ENCODE measurements around the gene ADAP2.

DNA sequence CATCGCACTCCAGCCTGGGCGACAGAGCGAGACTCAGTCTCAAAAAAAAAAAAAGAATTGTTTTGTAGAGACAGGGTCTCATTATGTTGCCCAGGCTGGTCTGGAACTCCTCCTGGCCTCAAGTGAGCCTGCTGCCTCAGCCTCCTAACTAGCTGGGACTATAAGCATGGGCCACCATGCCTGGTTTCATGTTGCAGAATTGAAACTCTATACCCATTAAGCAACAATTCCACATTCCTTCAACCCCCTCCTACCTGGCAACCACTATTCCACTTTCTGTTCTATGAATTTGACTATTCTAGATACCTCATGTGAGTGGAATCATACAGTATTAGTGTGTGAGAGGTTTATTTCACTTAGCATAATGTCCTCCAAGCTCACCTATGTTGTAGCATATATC is 73.6 kb downstream of the ADAP2 start:
- TF ChIP-seq, protein P1, sequence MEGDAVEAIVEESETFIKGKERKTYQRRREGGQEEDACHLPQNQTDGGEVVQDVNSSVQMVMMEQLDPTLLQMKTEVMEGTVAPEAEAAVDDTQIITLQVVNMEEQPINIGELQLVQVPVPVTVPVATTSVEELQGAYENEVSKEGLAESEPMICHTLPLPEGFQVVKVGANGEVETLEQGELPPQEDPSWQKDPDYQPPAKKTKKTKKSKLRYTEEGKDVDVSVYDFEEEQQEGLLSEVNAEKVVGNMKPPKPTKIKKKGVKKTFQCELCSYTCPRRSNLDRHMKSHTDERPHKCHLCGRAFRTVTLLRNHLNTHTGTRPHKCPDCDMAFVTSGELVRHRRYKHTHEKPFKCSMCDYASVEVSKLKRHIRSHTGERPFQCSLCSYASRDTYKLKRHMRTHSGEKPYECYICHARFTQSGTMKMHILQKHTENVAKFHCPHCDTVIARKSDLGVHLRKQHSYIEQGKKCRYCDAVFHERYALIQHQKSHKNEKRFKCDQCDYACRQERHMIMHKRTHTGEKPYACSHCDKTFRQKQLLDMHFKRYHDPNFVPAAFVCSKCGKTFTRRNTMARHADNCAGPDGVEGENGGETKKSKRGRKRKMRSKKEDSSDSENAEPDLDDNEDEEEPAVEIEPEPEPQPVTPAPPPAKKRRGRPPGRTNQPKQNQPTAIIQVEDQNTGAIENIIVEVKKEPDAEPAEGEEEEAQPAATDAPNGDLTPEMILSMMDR (IDR thresholded peaks at IDR 0.05): no peak
- TF ChIP-seq POLR2AphosphoS5 (IDR thresholded peaks at IDR 0.05): no peak
- TF ChIP-seq POLR2A (IDR thresholded peaks at IDR 0.05): no peak
- no peak for TF ChIP-seq EP300 (IDR thresholded peaks at IDR 0.05)
